Dedifferentiated amniotic fluid mesenchymal stem cell (primary cell): ENCODE measurements around the gene TMEM128.
"Not testable (repeated sequence)": the region's sequence is repeated elsewhere in the genome, so short reads cannot be mapped to it uniquely, and the experiment has no call there.

ENCODE experiments used
- DNase-seq: peaks from one replicate; pipeline ENCODE4 v3.0.0-alpha.2; 2016; ENCODE audit errors: extremely low spot score

Gene TMEM128

GRCh38 chr4:4256799-4257198, 8.8 kb upstream of the TMEM128 start:
- no peak for DNase-seq

GRCh38 chr4:4254666-4255065, 6.6 kb upstream of the TMEM128 start:
- no peak for DNase-seq

GRCh38 chr4:4254199-4254598, 6.2 kb upstream of the TMEM128 start:
- no peak for DNase-seq

- DNase-seq, result no peak
These were observed 1.8 kb upstream of the TMEM128 start for GRCh38 chr4:4249866-4250265.

GRCh38 chr4:4249342-4249741, 1.3 kb upstream of the TMEM128 start:
- DNase-seq, result not testable (repeated sequence)

- DNase-seq, result no peak
These were observed 821 bp upstream of the TMEM128 start for GRCh38 chr4:4248885-4249203.

GRCh38 chr4:4247696-4248028, 361 bp downstream of the TMEM128 start:
- DNase-seq, result no peak

- no peak for DNase-seq
These were observed 2.9 kb downstream of the TMEM128 start for GRCh38 chr4:4245172-4245571.

GRCh38 chr4:4239551-4239950, 8.5 kb downstream of the TMEM128 start:
- not testable (repeated sequence) for DNase-seq

GRCh38 chr4:4233610-4234009, 14.4 kb downstream of the TMEM128 start:
- DNase-seq, result no peak

GRCh38 chr4:4228356-4228668, 19.7 kb downstream of the TMEM128 start:
- no peak for DNase-seq

GRCh38 chr4:4227510-4228355, 20.3 kb downstream of the TMEM128 start:
- DNase-seq, result no peak

GRCh38 chr4:4226606-4227438, 21.2 kb downstream of the TMEM128 start, which contains the start of gene OTOP1:
Gene OTOP1, minus strand, starts transcription at chr4:4226929. Its CDS starts 65 bp downstream, at chr4:4226864.
- DNase-seq, result no peak

- DNase-seq, result no peak
These were observed 22.0 kb downstream of the TMEM128 start for GRCh38 chr4:4225915-4226605.

- DNase-seq, result no peak
These were observed 30.9 kb downstream of the TMEM128 start for GRCh38 chr4:4217113-4217512.

GRCh38 chr4:4216648-4217047, 31.4 kb downstream of the TMEM128 start:
- DNase-seq, result peak; percentile 27

GRCh38 chr4:4213674-4214073, 34.3 kb downstream of the TMEM128 start:
- DNase-seq, result not testable (repeated sequence)

- DNase-seq, result no peak
These were observed 41.8 kb downstream of the TMEM128 start for GRCh38 chr4:4206204-4206603.

- no peak for DNase-seq
These were observed 43.6 kb downstream of the TMEM128 start for GRCh38 chr4:4204401-4204745.

- DNase-seq, result no peak
These were observed 44.2 kb downstream of the TMEM128 start for GRCh38 chr4:4203688-4204400.

- no peak for DNase-seq
These were observed 45.5 kb downstream of the TMEM128 start for GRCh38 chr4:4202510-4202909.

- no peak for DNase-seq
These were observed 47.4 kb downstream of the TMEM128 start for GRCh38 chr4:4200624-4201023.
